ENCODE measurements around the gene FOXL3.

- TF ChIP-seq CTCF (IDR thresholded peaks at IDR 0.05; ENCODE audit: low read depth, low read length), result no peak
- no peak for TF ChIP-seq EZH2phosphoT487 (IDR thresholded peaks at IDR 0.05; ENCODE audit: low read depth)
Measured at GRCh38 chr7:285731-286130, 4.2 kb upstream of the FOXL3 start.
